Tibial nerve (tissue), 3 donors: ENCODE results near the gene ATP11A.

ENCODE experiments used
- CTCF ChIP-seq, 5 experiments: fragments of 200-600 bp in 3 of 5; fragments of 450-650 bp in 2 of 5; sonication (generic) in 3 of 5; IDR thresholded peaks; one replicate each; pipeline ENCODE4 v1.5.1; 2016 to 2019; ENCODE audit warnings: antibody characterized with exemption in 5 of 5, mild to moderate bottlenecking in 3 of 5, moderate library complexity in 2 of 5
- POLR2A ChIP-seq, 2 donors: fragments of 450-650 bp; IDR thresholded peaks; one replicate each; pipeline ENCODE4 v1.6.1; 2017; ENCODE audit warnings: antibody characterized with exemption in 2 of 2, mild to moderate bottlenecking in 2 of 2, moderate library complexity in 2 of 2

DNA sequence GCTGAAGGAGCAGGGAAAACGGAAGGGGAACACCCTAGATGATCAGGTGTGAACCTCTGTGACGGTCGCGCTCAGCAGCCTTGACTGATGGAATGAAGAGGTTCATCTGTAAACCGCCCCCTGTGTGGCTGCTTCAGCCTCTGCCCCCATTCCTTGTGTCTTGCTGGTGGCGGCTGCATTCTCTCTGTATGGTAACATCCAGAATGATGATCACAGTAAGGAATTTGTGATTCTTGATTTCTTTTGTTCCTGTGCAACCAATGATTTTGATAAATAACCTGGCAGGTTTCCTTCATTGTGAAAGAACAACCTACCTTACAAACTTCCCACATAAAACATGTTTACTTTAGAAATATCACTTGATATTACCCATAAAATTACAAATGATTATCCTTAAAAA lies 160.4 kb downstream of the ATP11A start:
- TF ChIP-seq CTCF (IDR thresholded peaks at IDR 0.05), result no peak
- TF ChIP-seq POLR2A (IDR thresholded peaks at IDR 0.05), result no peak
